ENCODE measurements around the gene PTGFRN. TPM values are rescaled to one million over a fixed set of nuclear protein-coding genes. Genes with fewer than 3 reads are reported as not detected.
A peak's percentile ranks its signal among the peaks of the same experiment; 100 is the strongest.

Gene PTGFRN
- total and polyA plus RNA-seq, 2 of the 8 experiments (the other 6 are each of a cell fraction or from before 2014, with no cell fraction given), result 13.0 to 32.6 TPM

GRCh38 chr1:116874733-116875249 lies 34.9 kb upstream of the PTGFRN start:
- Histone ChIP-seq H3K79me2 (ENCODE audit: control insufficient read depth in 1 of 2, insufficient read depth in 2 of 2, low read length in 2 of 2) (no peaks in the 10 kb centered on the region), H2AK5ac (ENCODE audit: low read depth, low read length) (no peak overlapping the region), H3K4ac (replicated peaks; ENCODE audit: insufficient read length, low read depth, low read length) (no peak overlapping the region), H2BK20ac (ENCODE audit: low read length) (no peak overlapping the region), H3K9me3 (ENCODE audit: insufficient read depth in 2 of 2, low read depth in 1 of 2, low read length in 1 of 2) (no peaks in the 10 kb centered on the region), H3K23ac (ENCODE audit: insufficient read length) (no peak overlapping the region), H2BK12ac (ENCODE audit: low read depth, low read length) (no peak overlapping the region), H2BK120ac (replicated peaks; ENCODE audit: low read depth, low read length) (peak overlapping the region; percentile 21), H3K56ac (replicated peaks; ENCODE audit: insufficient read length, low read depth, low read length) (no peak overlapping the region), H3K4me3 (ENCODE audit: extremely low read depth in 1 of 4, insufficient read depth in 2 of 4, low read depth in 3 of 4, low read length in 4 of 4) (no peak overlapping the region), H4K91ac (replicated peaks; ENCODE audit: insufficient read length, low read length) (no peak overlapping the region), H4K8ac (ENCODE audit: extremely low read depth, insufficient read depth, low read length) (no peak overlapping the region), H2BK15ac (ENCODE audit: low read length) (no peak overlapping the region), H3K36me3 (ENCODE audit: control insufficient read depth in 2 of 4, insufficient read depth in 4 of 4, low read length in 3 of 4) (no peaks in the 10 kb centered on the region), H3K27me3 (replicated peaks in 1 of 4; ENCODE audit: control insufficient read depth in 3 of 4, extremely low read depth in 1 of 4, insufficient read depth in 3 of 4, low read length in 3 of 4) (no peaks in the 10 kb centered on the region), H3K23me2 (ENCODE audit: low read depth, low read length) (no peaks in the 10 kb centered on the region; the same call in 1 of the 2 replicates), H3K79me1 (ENCODE audit: low read depth, low read length) (no peaks in the 10 kb centered on the region), H3K18ac (ENCODE audit: extremely low read depth, low read length) (no peak overlapping the region), H3K4me2 (ENCODE audit: insufficient read depth in 1 of 2, low read depth in 2 of 2, low read length in 2 of 2) (no peak overlapping the region), H2AFZ (ENCODE audit: low read length) (0 out of 2 replicates have a peak overlapping the region, but pooled peaks have one; percentile 55), H3K4me1 (replicated peaks in 1 of 4; ENCODE audit: control insufficient read depth in 3 of 4, insufficient read depth in 4 of 4, low read length in 3 of 4) (peaks cover 4 to 22% (median 20%) of the 10 kb centered on the region in 4 experiments), H2BK5ac (ENCODE audit: low read depth, low read length) (no peak overlapping the region), H3K9ac (replicated peaks in 1 of 4; ENCODE audit: extremely low read depth in 1 of 4, low read depth in 3 of 4, low read length in 3 of 4) (no peak overlapping the region), H3K14ac (ENCODE audit: insufficient read length) (no peak overlapping the region), H3K27ac (ENCODE audit: low read depth, low read length) (no peak overlapping the region), H4K5ac (ENCODE audit: insufficient read length, low read depth, low read length) (no peak overlapping the region), H4K20me1 (replicated peaks in 1 of 2; ENCODE audit: control insufficient read depth in 1 of 2, insufficient read depth in 2 of 2, low read length in 2 of 2) (no peaks in the 10 kb centered on the region)
- 97% methylated on average over 6 of the region's 6 CpGs; no CpG with 5 or more reads in 1 of the 2 experiments for WGBS, 2 experiments (ENCODE audit: extremely low coverage in 1 of 2, insufficient coverage in 1 of 2, insufficient read length in 1 of 2, insufficient replicate concordance in 2 of 2, low coverage in 1 of 2, low lambda C conversion rate in 2 of 2, missing lambda C conversion rate in 1 of 2)
- FAIRE-seq (no peak), DNase-seq (ENCODE audit: low read depth in 1 of 2, low spot score in 2 of 2) (no peak)
- TF ChIP-seq FOSL1 (IDR thresholded peaks at IDR 0.05; ENCODE audit: insufficient read depth, low read depth, low read length) (no peak), BRCA1 (IDR thresholded peaks at IDR 0.05; ENCODE audit: low read depth, low read length) (no peak), ASH2L (IDR thresholded peaks at IDR 0.05; ENCODE audit: low read length) (no peak), NRF1 (IDR thresholded peaks at IDR 0.05; ENCODE audit: low read depth, low read length) (no peak), SP1 (IDR thresholded peaks at IDR 0.05; ENCODE audit: low read depth, low read length) (no peak), ATF2 (IDR thresholded peaks at IDR 0.05; ENCODE audit: low read length) (no peak), EGR1 (IDR thresholded peaks at IDR 0.05; ENCODE audit: borderline replicate concordance, low read depth, low read length) (no peak), KDM1A (IDR thresholded peaks at IDR 0.05; ENCODE audit: borderline replicate concordance, low read length) (no peak), POU5F1 (IDR thresholded peaks at IDR 0.05; ENCODE audit: low read depth, low read length) (no peak), SRF (IDR thresholded peaks at IDR 0.05; ENCODE audit: low read depth, low read length) (no peak), TAF1 (IDR thresholded peaks at IDR 0.05; ENCODE audit: low read depth, low read length) (no peak), JUN (IDR thresholded peaks at IDR 0.05; ENCODE audit: low read depth, low read length) (no peak)
- CTCF ChIA-PET (ENCODE audit: partially characterized antibody), result interaction anchor here (1.0 to 4.0 kb wide), 5 partner anchors 11 to 111 kb away, joined by 3 to 22 read pairs (median 4); no protein-coding TSS in a partner anchor
- POLR2A ChIA-PET (ENCODE audit: partially characterized antibody), result interaction anchor here (0.6 kb wide), 1 partner anchor 190 kb away, joined by 3 read pairs; no protein-coding TSS in a partner anchor

Measured in H1 (cell line).